HepG2 (cell line): ENCODE data around the gene NRG3. TPM values are rescaled to one million over a fixed set of nuclear protein-coding genes. Genes with fewer than 3 reads are reported as not detected.
A peak's percentile ranks its signal among the peaks of the same experiment; 100 is the strongest.

ENCODE experiments used
- ATAC-seq: fragments of 200-7000 bp; cut with Tn5 transposase; 3 replicates; pipeline ENCODE4 v1.9.1; 2020; ENCODE audit warnings: mild to moderate bottlenecking, moderate library complexity
- Bru-seq: library from RNA; stranded (reverse); fragments of 400-500 nt; gene quantifications from one replicate; lab custom pipeline; 2021; lab: Mats Ljungman, UMichigan
- BruChase-seq, 2 experiments: library from RNA; stranded (reverse); fragments of 400-500 nt; gene quantifications; one replicate each; lab custom pipeline; 2021; lab: Mats Ljungman, UMichigan
- BruUV-seq: library from RNA; stranded (reverse); fragments of 400-500 nt; replicated peaks from 2 replicates; lab custom pipeline; 2021; lab: Mats Ljungman, UMichigan
- CTCF ChIA-PET: fragments of 300-600 bp; formaldehyde crosslinking; extraction: SDS; loops from one replicate; lab custom pipeline; 2021; ENCODE audit warnings: low total read pairs, inconsistent platforms, low intra/inter-chr PET ratio; lab: Yijun Ruan, JAX
- POLR2A ChIA-PET: fragments of 350-600 bp; sonication (Branson Sonifier 250); formaldehyde crosslinking; loops from one replicate; lab custom pipeline; 2020; ENCODE audit warnings: antibody characterized with exemption, inconsistent platforms; lab: Yijun Ruan, JAX
- DNase-seq: peaks from one replicate; pipeline ENCODE4 v3.0.0-alpha.2; 2015; ENCODE audit warnings: low spot score
- FAIRE-seq: peaks from 3 replicates; lab custom pipeline; 2011; peaks lifted over from hg19 to GRCh38; lab: Jason Lieb, UNC
- H2AFZ ChIP-seq: one replicate; pipeline ENCODE4 v1.6.1; 2011; ENCODE audit warnings: low read length, inconsistent platforms
- H3K27ac ChIP-seq: fragments of 300-600 bp; 3 replicates; pipeline ENCODE4 v1.8.0; 2011; ENCODE audit warnings: mixed run types, mild to moderate bottlenecking, mixed read lengths, low read length, inconsistent platforms; ENCODE audit not compliant: insufficient read depth; ENCODE audit errors: extremely low read length
- H3K27me3 ChIP-seq, 2 experiments: fragments of 200-600 bp in 1 of 2; 2 replicates in 1 of 2; 3 replicates in 1 of 2; pipeline versions ENCODE4 v1.6.0 to v1.8.0; 2011; ENCODE audit warnings: low read length in 2 of 2, mild to moderate bottlenecking in 2 of 2, moderate library complexity in 2 of 2, inconsistent platforms in 1 of 2; ENCODE audit not compliant: insufficient read depth in 2 of 2, control insufficient read depth in 1 of 2
- H3K36me3 ChIP-seq, 2 experiments: fragments of 200-600 bp in 1 of 2; replicated peaks in 1 of 2; 2 replicates in 1 of 2; 3 replicates in 1 of 2; pipeline versions ENCODE4 v1.5.1 to v1.8.0; 2011; ENCODE audit warnings: low read length in 2 of 2, inconsistent platforms in 1 of 2; ENCODE audit not compliant: insufficient read depth in 2 of 2, control insufficient read depth in 1 of 2
- H3K4me1 ChIP-seq: 2 replicates; pipeline ENCODE4 v1.5.1; 2012; ENCODE audit warnings: low read length, inconsistent platforms; ENCODE audit not compliant: insufficient read depth
- H3K4me2 ChIP-seq: 2 replicates; pipeline ENCODE4 v1.6.0; 2011; ENCODE audit warnings: low read depth, low read length, inconsistent platforms
- H3K4me3 ChIP-seq, 3 experiments: fragments of 200-600 bp in 1 of 3; sonication (generic), shearing (Covaris generic) in 1 of 3; replicated peaks in 1 of 3; 2 replicates each; pipeline ENCODE4 v1.5.1; 2011 to 2016; ENCODE audit warnings: low read length in 3 of 3, inconsistent platforms in 2 of 3, low read depth in 2 of 3, mild to moderate bottlenecking in 2 of 3, control low read depth in 1 of 3, mixed read lengths in 1 of 3; ENCODE audit not compliant: insufficient read depth in 1 of 3
- H3K79me2 ChIP-seq: one replicate; pipeline ENCODE4 v1.6.1; 2011; ENCODE audit warnings: low read length, inconsistent platforms; ENCODE audit not compliant: insufficient read depth
- H3K9ac ChIP-seq: 2 replicates; pipeline ENCODE4 v1.6.0; 2011; ENCODE audit warnings: mild to moderate bottlenecking, low read depth, low read length, inconsistent platforms; ENCODE audit not compliant: insufficient read depth
- H3K9me3 ChIP-seq: 2 replicates; pipeline ENCODE4 v1.5.1; 2012; ENCODE audit warnings: mild to moderate bottlenecking, low read length
- H4K20me1 ChIP-seq: 2 replicates; pipeline ENCODE4 v1.6.0; 2011; ENCODE audit warnings: inconsistent platforms, mild to moderate bottlenecking, low read length, moderate library complexity; ENCODE audit not compliant: insufficient read depth
- E2F2 ChIP-seq: sonication (generic); formaldehyde crosslinking; IDR thresholded peaks from 2 replicates; pipeline ENCODE4 v1.4.0; 2020; ENCODE audit warnings: missing genetic modification reagents, borderline replicate concordance
- ELF1 ChIP-seq: sonication (generic); formaldehyde crosslinking; IDR thresholded peaks from 2 replicates; pipeline ENCODE4 v1.4.0; 2020; ENCODE audit warnings: missing genetic modification reagents
- HNRNPH1 ChIP-seq: fragments of 200-400 bp; formaldehyde crosslinking; optimal IDR thresholded peaks from 2 replicates; pipeline ENCODE3; 2017; ENCODE audit warnings: mild to moderate bottlenecking, low read depth, low read length
- POGZ ChIP-seq: sonication (generic); formaldehyde crosslinking; IDR thresholded peaks from 2 replicates; pipeline ENCODE4 v1.4.0; 2020; ENCODE audit warnings: mild to moderate bottlenecking, missing genetic modification reagents
- SRSF1 ChIP-seq: fragments of 200-400 bp; formaldehyde crosslinking; optimal IDR thresholded peaks from 2 replicates; pipeline ENCODE3; 2017; ENCODE audit warnings: mild to moderate bottlenecking, low read depth, low read length, moderate library complexity
- TFE3 ChIP-seq: IDR thresholded peaks from 2 replicates; pipeline ENCODE4 v1.6.1; 2016
- TRIM24 ChIP-seq: sonication (generic); formaldehyde crosslinking; IDR thresholded peaks from 2 replicates; pipeline ENCODE4 v1.8.0; 2022; ENCODE audit warnings: mild to moderate bottlenecking, missing genetic modification reagents
- YEATS4 ChIP-seq: sonication (generic); formaldehyde crosslinking; IDR thresholded peaks from 2 replicates; pipeline ENCODE4 v1.4.0; 2020; ENCODE audit warnings: missing genetic modification reagents, borderline replicate concordance
- ZFP91 ChIP-seq: sonication (generic); formaldehyde crosslinking; IDR thresholded peaks from 2 replicates; pipeline ENCODE4 v1.9.0; 2022; ENCODE audit warnings: missing genetic modification reagents, mild to moderate bottlenecking, borderline replicate concordance
- ZKSCAN5 ChIP-seq: sonication (generic); formaldehyde crosslinking; IDR thresholded peaks from 2 replicates; pipeline ENCODE4 v1.5.1; 2020; ENCODE audit warnings: mild to moderate bottlenecking, missing genetic modification reagents
- ZNF235 ChIP-seq: sonication (generic); formaldehyde crosslinking; IDR thresholded peaks from 2 replicates; pipeline ENCODE4 v1.8.1; 2023; ENCODE audit warnings: mild to moderate bottlenecking, missing genetic modification reagents, borderline replicate concordance
- ZNF274 ChIP-seq: sonication (generic); formaldehyde crosslinking; IDR thresholded peaks from 2 replicates; pipeline ENCODE4 v1.5.1; 2020; ENCODE audit warnings: mild to moderate bottlenecking, missing genetic modification reagents
- ZNF577 ChIP-seq: sonication (generic); formaldehyde crosslinking; IDR thresholded peaks from 2 replicates; pipeline ENCODE4 v1.4.0; 2020; ENCODE audit warnings: mild to moderate bottlenecking, low read depth, missing genetic modification reagents, borderline replicate concordance
- ZNF652 ChIP-seq: IDR thresholded peaks from 2 replicates; pipeline ENCODE4 v1.6.1; 2016; ENCODE audit warnings: low read depth, borderline replicate concordance
- ZNF678 ChIP-seq: sonication (generic); formaldehyde crosslinking; IDR thresholded peaks from 2 replicates; pipeline ENCODE4 v1.4.0; 2020; ENCODE audit warnings: mild to moderate bottlenecking, missing genetic modification reagents
- WGBS: methylation state at CpG from one replicate; pipeline ENCODE4 v1.1.6; 2017; ENCODE audit warnings: low lambda C conversion rate; 5-methylcytosine and 5-hydroxymethylcytosine counted together
- in situ Hi-C: cut with HindIII; loops from 2 replicates; pipeline ENCODE4 v1.10.0; 2017; ENCODE audit warnings: low pct_unique_long_range_greater_than_20kb; ENCODE audit not compliant: extremely low pct_ligation_motif_present
- intact Hi-C: fragments of 100-400 bp; cut with micrococcal nuclease; formaldehyde crosslinking; loops from one replicate; pipeline ENCODE4 v1.10.0; 2022; ENCODE audit not compliant: unreplicated experiment
- long read RNA-seq, 2 experiments: library from RNA in 1 of 2; library from polyadenylated mRNA in 1 of 2; stranded (forward) in 1 of 2; unstranded in 1 of 2; transcript quantifications; one replicate each; pipeline ENCODE4 v2.0.0, GENCODE V29; 2019 to 2022
- polyA minus RNA-seq, 3 experiments: library from RNA; depleted of rRNA, polyadenylated mRNA; stranded (reverse); fragments of >200 nt; gene quantifications; 2 replicates each; pipeline ENCODE4 v1.2.3, GENCODE V29; 2011; ENCODE audit warnings: low replicate concordance in 1 of 3
- polyA plus RNA-seq, 8 experiments: library from polyadenylated mRNA; depleted of rRNA in 3 of 8; stranded (reverse) in 7 of 8; unstranded in 1 of 8; fragments of >200 nt; fragmentation: Illumina TruSeq in 4 of 8; extraction: Trizol in 4 of 8; gene quantifications; 2 replicates each; pipeline versions ENCODE4 v1.2.1 to v1.2.3, GENCODE V29; 2011 to 2016; ENCODE audit warnings: low read depth in 4 of 8, missing spikeins in 1 of 8, mixed read lengths in 1 of 8; ENCODE audit not compliant: insufficient read depth in 1 of 8
- total RNA-seq, 5 experiments: library from RNA; depleted of rRNA; stranded (reverse); fragments of >200 nt; fragmentation: Illumina TruSeq; extraction: Trizol; gene quantifications; 2 replicates each; pipeline ENCODE4 v1.2.3, GENCODE V29; 2016; ENCODE audit warnings: low read depth in 1 of 5

The NRG3 gene
- total RNA-seq (2016; rRNA removed; fragmentation: Illumina TruSeq; extraction: Trizol) (not detected in 2 replicates), polyA plus RNA-seq (2011; rRNA removed) (not detected in 2 replicates), polyA minus RNA-seq (2011; rRNA and poly(A)+ RNA removed; ENCODE audit: low replicate concordance) (not detected in 2 replicates), Bru-seq, nascent RNA (not detected), BruChase-seq, experiment 1, labeled RNA remaining after a 6-hour chase (percentile 0 among the genes with signal in this experiment), BruChase-seq, experiment 2, labeled RNA remaining after a 2-hour chase (percentile 0 among the genes with signal in this experiment)
- total RNA-seq (2016; cell fraction: cytosol; rRNA removed; fragmentation: Illumina TruSeq; extraction: Trizol; ENCODE audit: low read depth): not detected in 2 replicates
- total RNA-seq (2016; cell fraction: insoluble cytoplasmic fraction; rRNA removed; fragmentation: Illumina TruSeq; extraction: Trizol): not detected in 2 replicates
- total RNA-seq (2016; cell fraction: membrane; rRNA removed; fragmentation: Illumina TruSeq; extraction: Trizol): not detected in 2 replicates
- total RNA-seq (2016; cell fraction: nucleus; rRNA removed; fragmentation: Illumina TruSeq; extraction: Trizol): not detected in 2 replicates
- not detected in 2 replicates for polyA plus RNA-seq (2011; cell fraction: cytosol; rRNA removed)
- polyA plus RNA-seq (2011; cell fraction: nucleus; rRNA removed): not detected in 2 replicates
- polyA plus RNA-seq (2012): not detected in 2 replicates
- polyA plus RNA-seq (2016; cell fraction: cytosol; fragmentation: Illumina TruSeq; extraction: Trizol; ENCODE audit: low read depth): not detected in 2 replicates
- not detected in 2 replicates for polyA plus RNA-seq (2016; cell fraction: insoluble cytoplasmic fraction; fragmentation: Illumina TruSeq; extraction: Trizol; ENCODE audit: low read depth)
- not detected in 2 replicates for polyA plus RNA-seq (2016; cell fraction: membrane; fragmentation: Illumina TruSeq; extraction: Trizol; ENCODE audit: low read depth)
- polyA plus RNA-seq (2016; cell fraction: nucleus; fragmentation: Illumina TruSeq; extraction: Trizol; ENCODE audit: insufficient read depth, low read depth): not detected in 2 replicates
- not detected in 2 replicates for polyA minus RNA-seq (2011; cell fraction: cytosol; rRNA and poly(A)+ RNA removed)
- not detected in 2 replicates for polyA minus RNA-seq (2011; cell fraction: nucleus; rRNA and poly(A)+ RNA removed)
- long read RNA-seq, experiment 1: 0 reads
- long read RNA-seq, experiment 2: 0 reads

GRCh38 chr10:81874875-81875466 lies at the start of gene NRG3:
TSS of gene NRG3 (plus strand) at chr10:81875194.
- Histone ChIP-seq H3K4me3 (no peak within 1 kb of the TSS), H2AFZ (no peak within 1 kb of the TSS), H3K4me1 (no peaks in the 10 kb centered on the region), H4K20me1 (no peaks in the 10 kb centered on the region), H3K9ac (no peak within 1 kb of the TSS), H3K27me3 (no peaks in the 10 kb centered on the region), H3K79me2 (no peaks in the 10 kb centered on the region), H3K4me2 (no peak within 1 kb of the TSS), H3K36me3 (no peaks in the 10 kb centered on the region), H3K27ac (no peak within 1 kb of the TSS), H3K9me3 (no peaks in the 10 kb centered on the region)
- DNase-seq (no peak), FAIRE-seq (no peak), ATAC-seq (no peak)
- CTCF ChIA-PET: no interaction called here
- intact Hi-C loops (no loop called here), in situ Hi-C loops (no loop called here)
- TF ChIP-seq TFE3 (CRISPR knock-in tag) (no peak), TRIM24 (CRISPR knock-in tag) (no peak), SRSF1 (no peak), ELF1 (no peak), ZNF652 (no peak), ZNF678 (CRISPR knock-in tag) (no peak), E2F2 (CRISPR knock-in tag) (no peak), HNRNPH1 (no peak), YEATS4 (no peak), ZNF235 (no peak), ZKSCAN5 (CRISPR knock-in tag) (no peak), ZFP91 (CRISPR knock-in tag) (no peak), ZNF577 (CRISPR knock-in tag) (no peak), ZNF274 (CRISPR knock-in tag) (no peak), POGZ (CRISPR knock-in tag) (no peak)
- POLR2A ChIA-PET: no interaction called here
- no TSS peak for BruUV-seq
- WGBS: 66% methylated on average over 30 of the region's 95 CpGs
